GM23338 (cell line): ENCODE measurements around the gene HP. TPM values are rescaled to one million over a fixed set of nuclear protein-coding genes. Genes with fewer than 3 reads are reported as not detected.

ENCODE experiments used
- ATAC-seq: fragments of 200-7000 bp; cut with Tn5 transposase; 3 replicates; pipeline ENCODE4 v1.9.1; 2020
- DNase-seq: peaks from one replicate; pipeline ENCODE4 v3.0.0-alpha.2; 2015; ENCODE audit warnings: low spot score
- H2AFZ ChIP-seq: fragments of 200-600 bp; sonication (generic); 2 replicates; pipeline ENCODE4 v1.8.0; 2016; ENCODE audit warnings: antibody characterized with exemption, mild to moderate bottlenecking, moderate library complexity
- H3F3A ChIP-seq: fragments of 200-600 bp; sonication (generic); replicated peaks from 2 replicates; pipeline ENCODE4 v1.8.0; 2017; ENCODE audit warnings: antibody characterized with exemption, mixed run types, low read depth
- H3K27ac ChIP-seq: fragments of 200-600 bp; sonication (generic); 2 replicates; pipeline ENCODE4 v1.6.1; 2016; ENCODE audit warnings: low read depth
- H3K27me3 ChIP-seq: fragments of 200-600 bp; sonication (generic); 2 replicates; pipeline ENCODE4 v1.8.0; 2016; ENCODE audit warnings: mild to moderate bottlenecking, mixed run types, moderate library complexity; ENCODE audit not compliant: insufficient read depth
- H3K36me3 ChIP-seq: fragments of 200-600 bp; sonication (generic); 2 replicates; pipeline ENCODE4 v1.8.0; 2016; ENCODE audit warnings: mild to moderate bottlenecking; ENCODE audit not compliant: insufficient read depth
- H3K4me1 ChIP-seq: fragments of 200-600 bp; sonication (generic); 2 replicates; pipeline ENCODE4 v1.8.0; 2016; ENCODE audit warnings: mild to moderate bottlenecking, moderate library complexity; ENCODE audit not compliant: insufficient read depth
- H3K4me2 ChIP-seq: fragments of 200-600 bp; sonication (generic); 2 replicates; pipeline ENCODE4 v1.7.1; 2017; ENCODE audit warnings: mixed run types
- H3K4me3 ChIP-seq: fragments of 200-600 bp; sonication (generic); 2 replicates; pipeline ENCODE4 v1.6.1; 2016; ENCODE audit warnings: mixed run types
- H3K79me2 ChIP-seq: fragments of 200-600 bp; sonication (generic); replicated peaks from 2 replicates; pipeline ENCODE4 v1.8.0; 2017; ENCODE audit warnings: mild to moderate bottlenecking; ENCODE audit not compliant: insufficient read depth
- H3K9me2 ChIP-seq: fragments of 200-600 bp; sonication (generic); 2 replicates; pipeline ENCODE4 v1.8.0; 2017; ENCODE audit not compliant: insufficient read depth
- H4K20me1 ChIP-seq: fragments of 200-600 bp; sonication (generic); replicated peaks from 2 replicates; pipeline ENCODE4 v1.8.0; 2017; ENCODE audit warnings: mild to moderate bottlenecking; ENCODE audit not compliant: insufficient read depth
- H3K27ac Mint-ChIP-seq: 2 replicates; pipeline ENCODE4 v1.8.0; 2020; ENCODE audit warnings: inconsistent platforms, mild to moderate bottlenecking, moderate library complexity, mixed read lengths
- H3K27me3 Mint-ChIP-seq: 3 replicates; pipeline ENCODE4 v1.8.0; 2022; ENCODE audit warnings: low read depth, mild to moderate bottlenecking, moderate library complexity, mixed read lengths, inconsistent platforms; ENCODE audit not compliant: insufficient read depth, poor library complexity
- H3K36me3 Mint-ChIP-seq: 3 replicates; pipeline ENCODE4 v1.8.0; 2021; ENCODE audit warnings: low read depth, mild to moderate bottlenecking, inconsistent platforms, moderate library complexity, mixed read lengths
- H3K4me1 Mint-ChIP-seq: 3 replicates; pipeline ENCODE4 v1.8.0; 2020; ENCODE audit warnings: mild to moderate bottlenecking, inconsistent platforms, mixed read lengths
- H3K4me3 Mint-ChIP-seq: 3 replicates; pipeline ENCODE4 v1.8.0; 2021; ENCODE audit warnings: moderate library complexity, mild to moderate bottlenecking, inconsistent platforms, mixed read lengths
- H3K9me3 Mint-ChIP-seq: 3 replicates; pipeline ENCODE4 v1.8.0; 2020; ENCODE audit warnings: moderate library complexity, mild to moderate bottlenecking, inconsistent platforms, mixed read lengths
- EZH2 ChIP-seq: fragments of 200-600 bp; sonication (generic); IDR thresholded peaks from one replicate; pipeline ENCODE4 v1.8.0; 2017; ENCODE audit warnings: antibody characterized with exemption, mild to moderate bottlenecking, low read depth; ENCODE audit not compliant: unreplicated experiment
- NANOG ChIP-seq: IDR thresholded peaks from 2 replicates; pipeline ENCODE4 v1.6.1; 2016; ENCODE audit warnings: antibody characterized with exemption, borderline replicate concordance
- POLR2AphosphoS5 ChIP-seq: IDR thresholded peaks from 2 replicates; pipeline ENCODE4 v1.6.1; 2016; ENCODE audit warnings: antibody characterized with exemption, low read depth
- STAT1 ChIP-seq: IDR thresholded peaks from one replicate; pipeline ENCODE4 v1.6.1; 2016; ENCODE audit warnings: antibody characterized with exemption; ENCODE audit not compliant: unreplicated experiment
- polyA plus RNA-seq: library from polyadenylated mRNA; unstranded; fragments of >200 nt; fragmentation: Nextera tagmentation; extraction: Ambion mirVana; gene quantifications from 2 replicates; pipeline ENCODE4 v1.2.1, GENCODE V29; 2016
- total RNA-seq: library from RNA; depleted of rRNA; stranded (reverse); fragments of >200 nt; shearing (Covaris generic); gene quantifications from 2 replicates; pipeline ENCODE4 v1.2.3, GENCODE V29; 2014
- TF ChIP-seq, protein P1 (sequence below): IDR thresholded peaks from one replicate; pipeline ENCODE4 v1.6.1; 2018; ENCODE audit warnings: antibody characterized with exemption; ENCODE audit not compliant: unreplicated experiment
- TF ChIP-seq, protein P2 (sequence below), 2 experiments: fragments of 200-600 bp in 1 of 2; sonication (generic) in 1 of 2; conservative IDR thresholded peaks; 2 replicates each; pipeline versions ENCODE4 v1.5.1 to v1.6.1; 2016 to 2017; ENCODE audit warnings: antibody characterized with exemption in 2 of 2, low read depth in 2 of 2, mild to moderate bottlenecking in 2 of 2, moderate library complexity in 1 of 2
- TF ChIP-seq, protein P3 (sequence below): fragments of 250-450 bp; sonication (Bioruptor Pico); IDR thresholded peaks from 2 replicates; pipeline ENCODE4 v1.5.0; 2020; ENCODE audit warnings: mild to moderate bottlenecking, moderate library complexity

HP gene
- total and polyA plus RNA-seq, 2 experiments from 2014 or later: 0.26 TPM; not detected in 1

- H3K4me2 ChIP-seq: no peak overlapping the region
- no peak overlapping the region for H3K4me3 ChIP-seq
- Mint-ChIP-seq H3K27ac (no peak overlapping the region), H3K4me1 (no peaks in the 10 kb centered on the region), H3K9me3 (peaks cover 4% of the 10 kb centered on the region), H3K4me3 (no peak overlapping the region), H3K36me3 (no peaks in the 10 kb centered on the region), H3K27me3 (peaks cover 3% of the 10 kb centered on the region)
- TF ChIP-seq NANOG: no peak
- TF ChIP-seq, protein P1, sequence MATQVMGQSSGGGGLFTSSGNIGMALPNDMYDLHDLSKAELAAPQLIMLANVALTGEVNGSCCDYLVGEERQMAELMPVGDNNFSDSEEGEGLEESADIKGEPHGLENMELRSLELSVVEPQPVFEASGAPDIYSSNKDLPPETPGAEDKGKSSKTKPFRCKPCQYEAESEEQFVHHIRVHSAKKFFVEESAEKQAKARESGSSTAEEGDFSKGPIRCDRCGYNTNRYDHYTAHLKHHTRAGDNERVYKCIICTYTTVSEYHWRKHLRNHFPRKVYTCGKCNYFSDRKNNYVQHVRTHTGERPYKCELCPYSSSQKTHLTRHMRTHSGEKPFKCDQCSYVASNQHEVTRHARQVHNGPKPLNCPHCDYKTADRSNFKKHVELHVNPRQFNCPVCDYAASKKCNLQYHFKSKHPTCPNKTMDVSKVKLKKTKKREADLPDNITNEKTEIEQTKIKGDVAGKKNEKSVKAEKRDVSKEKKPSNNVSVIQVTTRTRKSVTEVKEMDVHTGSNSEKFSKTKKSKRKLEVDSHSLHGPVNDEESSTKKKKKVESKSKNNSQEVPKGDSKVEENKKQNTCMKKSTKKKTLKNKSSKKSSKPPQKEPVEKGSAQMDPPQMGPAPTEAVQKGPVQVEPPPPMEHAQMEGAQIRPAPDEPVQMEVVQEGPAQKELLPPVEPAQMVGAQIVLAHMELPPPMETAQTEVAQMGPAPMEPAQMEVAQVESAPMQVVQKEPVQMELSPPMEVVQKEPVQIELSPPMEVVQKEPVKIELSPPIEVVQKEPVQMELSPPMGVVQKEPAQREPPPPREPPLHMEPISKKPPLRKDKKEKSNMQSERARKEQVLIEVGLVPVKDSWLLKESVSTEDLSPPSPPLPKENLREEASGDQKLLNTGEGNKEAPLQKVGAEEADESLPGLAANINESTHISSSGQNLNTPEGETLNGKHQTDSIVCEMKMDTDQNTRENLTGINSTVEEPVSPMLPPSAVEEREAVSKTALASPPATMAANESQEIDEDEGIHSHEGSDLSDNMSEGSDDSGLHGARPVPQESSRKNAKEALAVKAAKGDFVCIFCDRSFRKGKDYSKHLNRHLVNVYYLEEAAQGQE: no peak
- TF ChIP-seq STAT1: no peak
- TF ChIP-seq, protein P2, sequence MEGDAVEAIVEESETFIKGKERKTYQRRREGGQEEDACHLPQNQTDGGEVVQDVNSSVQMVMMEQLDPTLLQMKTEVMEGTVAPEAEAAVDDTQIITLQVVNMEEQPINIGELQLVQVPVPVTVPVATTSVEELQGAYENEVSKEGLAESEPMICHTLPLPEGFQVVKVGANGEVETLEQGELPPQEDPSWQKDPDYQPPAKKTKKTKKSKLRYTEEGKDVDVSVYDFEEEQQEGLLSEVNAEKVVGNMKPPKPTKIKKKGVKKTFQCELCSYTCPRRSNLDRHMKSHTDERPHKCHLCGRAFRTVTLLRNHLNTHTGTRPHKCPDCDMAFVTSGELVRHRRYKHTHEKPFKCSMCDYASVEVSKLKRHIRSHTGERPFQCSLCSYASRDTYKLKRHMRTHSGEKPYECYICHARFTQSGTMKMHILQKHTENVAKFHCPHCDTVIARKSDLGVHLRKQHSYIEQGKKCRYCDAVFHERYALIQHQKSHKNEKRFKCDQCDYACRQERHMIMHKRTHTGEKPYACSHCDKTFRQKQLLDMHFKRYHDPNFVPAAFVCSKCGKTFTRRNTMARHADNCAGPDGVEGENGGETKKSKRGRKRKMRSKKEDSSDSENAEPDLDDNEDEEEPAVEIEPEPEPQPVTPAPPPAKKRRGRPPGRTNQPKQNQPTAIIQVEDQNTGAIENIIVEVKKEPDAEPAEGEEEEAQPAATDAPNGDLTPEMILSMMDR (conservative IDR thresholded peaks at IDR 0.05; ENCODE audit: low read depth in 2 of 2): peak; percentile 67 to 69
- no peak for TF ChIP-seq EZH2
- no peak for TF ChIP-seq POLR2AphosphoS5
- TF ChIP-seq, protein P3, sequence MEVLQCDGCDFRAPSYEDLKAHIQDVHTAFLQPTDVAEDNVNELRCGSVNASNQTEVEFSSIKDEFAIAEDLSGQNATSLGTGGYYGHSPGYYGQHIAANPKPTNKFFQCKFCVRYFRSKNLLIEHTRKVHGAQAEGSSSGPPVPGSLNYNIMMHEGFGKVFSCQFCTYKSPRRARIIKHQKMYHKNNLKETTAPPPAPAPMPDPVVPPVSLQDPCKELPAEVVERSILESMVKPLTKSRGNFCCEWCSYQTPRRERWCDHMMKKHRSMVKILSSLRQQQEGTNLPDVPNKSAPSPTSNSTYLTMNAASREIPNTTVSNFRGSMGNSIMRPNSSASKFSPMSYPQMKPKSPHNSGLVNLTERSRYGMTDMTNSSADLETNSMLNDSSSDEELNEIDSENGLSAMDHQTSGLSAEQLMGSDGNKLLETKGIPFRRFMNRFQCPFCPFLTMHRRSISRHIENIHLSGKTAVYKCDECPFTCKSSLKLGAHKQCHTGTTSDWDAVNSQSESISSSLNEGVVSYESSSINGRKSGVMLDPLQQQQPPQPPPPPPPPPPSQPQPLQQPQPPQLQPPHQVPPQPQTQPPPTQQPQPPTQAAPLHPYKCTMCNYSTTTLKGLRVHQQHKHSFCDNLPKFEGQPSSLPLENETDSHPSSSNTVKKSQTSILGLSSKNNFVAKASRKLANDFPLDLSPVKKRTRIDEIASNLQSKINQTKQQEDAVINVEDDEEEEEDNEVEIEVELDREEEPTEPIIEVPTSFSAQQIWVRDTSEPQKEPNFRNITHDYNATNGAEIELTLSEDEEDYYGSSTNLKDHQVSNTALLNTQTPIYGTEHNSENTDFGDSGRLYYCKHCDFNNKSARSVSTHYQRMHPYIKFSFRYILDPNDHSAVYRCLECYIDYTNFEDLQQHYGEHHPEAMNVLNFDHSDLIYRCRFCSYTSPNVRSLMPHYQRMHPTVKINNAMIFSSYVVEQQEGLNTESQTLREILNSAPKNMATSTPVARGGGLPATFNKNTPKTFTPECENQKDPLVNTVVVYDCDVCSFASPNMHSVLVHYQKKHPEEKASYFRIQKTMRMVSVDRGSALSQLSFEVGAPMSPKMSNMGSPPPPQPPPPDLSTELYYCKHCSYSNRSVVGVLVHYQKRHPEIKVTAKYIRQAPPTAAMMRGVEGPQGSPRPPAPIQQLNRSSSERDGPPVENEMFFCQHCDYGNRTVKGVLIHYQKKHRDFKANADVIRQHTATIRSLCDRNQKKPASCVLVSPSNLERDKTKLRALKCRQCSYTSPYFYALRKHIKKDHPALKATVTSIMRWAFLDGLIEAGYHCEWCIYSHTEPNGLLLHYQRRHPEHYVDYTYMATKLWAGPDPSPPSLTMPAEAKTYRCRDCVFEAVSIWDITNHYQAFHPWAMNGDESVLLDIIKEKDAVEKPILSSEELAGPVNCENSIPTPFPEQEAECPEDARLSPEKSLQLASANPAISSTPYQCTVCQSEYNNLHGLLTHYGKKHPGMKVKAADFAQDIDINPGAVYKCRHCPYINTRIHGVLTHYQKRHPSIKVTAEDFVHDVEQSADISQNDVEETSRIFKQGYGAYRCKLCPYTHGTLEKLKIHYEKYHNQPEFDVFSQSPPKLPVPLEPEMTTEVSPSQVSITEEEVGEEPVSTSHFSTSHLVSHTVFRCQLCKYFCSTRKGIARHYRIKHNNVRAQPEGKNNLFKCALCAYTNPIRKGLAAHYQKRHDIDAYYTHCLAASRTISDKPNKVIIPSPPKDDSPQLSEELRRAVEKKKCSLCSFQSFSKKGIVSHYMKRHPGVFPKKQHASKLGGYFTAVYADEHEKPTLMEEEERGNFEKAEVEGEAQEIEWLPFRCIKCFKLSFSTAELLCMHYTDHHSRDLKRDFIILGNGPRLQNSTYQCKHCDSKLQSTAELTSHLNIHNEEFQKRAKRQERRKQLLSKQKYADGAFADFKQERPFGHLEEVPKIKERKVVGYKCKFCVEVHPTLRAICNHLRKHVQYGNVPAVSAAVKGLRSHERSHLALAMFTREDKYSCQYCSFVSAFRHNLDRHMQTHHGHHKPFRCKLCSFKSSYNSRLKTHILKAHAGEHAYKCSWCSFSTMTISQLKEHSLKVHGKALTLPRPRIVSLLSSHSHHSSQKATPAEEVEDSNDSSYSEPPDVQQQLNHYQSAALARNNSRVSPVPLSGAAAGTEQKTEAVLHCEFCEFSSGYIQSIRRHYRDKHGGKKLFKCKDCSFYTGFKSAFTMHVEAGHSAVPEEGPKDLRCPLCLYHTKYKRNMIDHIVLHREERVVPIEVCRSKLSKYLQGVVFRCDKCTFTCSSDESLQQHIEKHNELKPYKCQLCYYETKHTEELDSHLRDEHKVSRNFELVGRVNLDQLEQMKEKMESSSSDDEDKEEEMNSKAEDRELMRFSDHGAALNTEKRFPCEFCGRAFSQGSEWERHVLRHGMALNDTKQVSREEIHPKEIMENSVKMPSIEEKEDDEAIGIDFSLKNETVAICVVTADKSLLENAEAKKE (CRISPR knock-in tag): no peak
- no peaks in the 10 kb centered on the region for H3K36me3 ChIP-seq
- H3F3A ChIP-seq: no peaks in the 10 kb centered on the region
- no peaks in the 10 kb centered on the region for H3K79me2 ChIP-seq
- H3K9me2 ChIP-seq: no peaks in the 10 kb centered on the region
- peak; percentile 77 for DNase-seq
- H4K20me1 ChIP-seq: no peaks in the 10 kb centered on the region
- H3K27me3 ChIP-seq: no peaks in the 10 kb centered on the region
- H3K4me1 ChIP-seq: no peaks in the 10 kb centered on the region
- ATAC-seq: peak; percentile 78
- H3K27ac ChIP-seq: no peak overlapping the region
- no peak overlapping the region for H2AFZ ChIP-seq
Observed at GRCh38 chr16:72066747-72067146, 12.4 kb downstream of the HP start.
